T-helper 1 cell treated with Interleukin-12 subunit alpha and Interleukin-12 subunit beta and Interleukin-4 antibody, amounts not matched to agents 30 μg/mL and 1 μg/mL, for 36 hours (primary cell): Measurements from ENCODE around the gene GALNT6.
"Not testable (repeated sequence)": the region's sequence is repeated elsewhere in the genome, so short reads cannot be mapped to it uniquely, and the experiment has no call there.

Experiments used
- H3K27ac Mint-ChIP-seq: one replicate; pipeline ENCODE4 v1.8.0; 2021; ENCODE audit warnings: mild to moderate bottlenecking, mixed read lengths
- H3K27me3 Mint-ChIP-seq: one replicate; pipeline ENCODE4 v1.8.0; 2021; ENCODE audit warnings: low read depth, mixed read lengths
- H3K36me3 Mint-ChIP-seq: one replicate; pipeline ENCODE4 v1.8.0; 2021; ENCODE audit warnings: low read depth, mixed read lengths
- H3K4me1 Mint-ChIP-seq: one replicate; pipeline ENCODE4 v1.8.0; 2021; ENCODE audit warnings: low read depth, mixed read lengths
- H3K4me3 Mint-ChIP-seq: one replicate; pipeline ENCODE4 v1.8.0; 2021; ENCODE audit warnings: mild to moderate bottlenecking, moderate library complexity, mixed read lengths
- H3K9me3 Mint-ChIP-seq: one replicate; pipeline ENCODE4 v1.8.0; 2021; ENCODE audit warnings: mixed read lengths

GALNT6 gene

GRCh38 chr12:51341251-51342007, 49.8 kb downstream of the GALNT6 start:
- Mint-ChIP-seq H3K4me3 (no peak overlapping the region), H3K27ac (peak overlapping the region; percentile 14), H3K4me1 (peaks cover 15% of the 10 kb centered on the region), H3K27me3 (peaks cover 5% of the 10 kb centered on the region), H3K9me3 (no peaks in the 10 kb centered on the region), H3K36me3 (no peaks in the 10 kb centered on the region)

GRCh38 chr12:51339750-51340149, 51.5 kb downstream of the GALNT6 start:
- H3K27ac Mint-ChIP-seq: no peak overlapping the region
- peaks cover 5% of the 10 kb centered on the region for H3K27me3 Mint-ChIP-seq
- H3K4me3 Mint-ChIP-seq: no peak overlapping the region
- no peaks in the 10 kb centered on the region for H3K36me3 Mint-ChIP-seq
- H3K4me1 Mint-ChIP-seq: peaks cover 13% of the 10 kb centered on the region
- no peaks in the 10 kb centered on the region for H3K9me3 Mint-ChIP-seq

GRCh38 chr12:51337336-51337735, 53.9 kb downstream of the GALNT6 start:
- not testable (repeated sequence) for H3K36me3 Mint-ChIP-seq, H3K4me3 Mint-ChIP-seq, H3K27me3 Mint-ChIP-seq, H3K9me3 Mint-ChIP-seq, H3K27ac Mint-ChIP-seq
- H3K4me1 Mint-ChIP-seq: peaks cover 13% of the 10 kb centered on the region

GRCh38 chr12:51335931-51336330, 55.3 kb downstream of the GALNT6 start:
- Mint-ChIP-seq H3K27me3 (no peaks in the 10 kb centered on the region), H3K36me3 (no peaks in the 10 kb centered on the region), H3K4me3 (no peak overlapping the region), H3K4me1 (peaks cover 7% of the 10 kb centered on the region), H3K27ac (no peak overlapping the region), H3K9me3 (no peaks in the 10 kb centered on the region)

GRCh38 chr12:51334764-51335163, 56.4 kb downstream of the GALNT6 start:
- Mint-ChIP-seq H3K4me1 (peaks cover 14% of the 10 kb centered on the region), H3K27ac (no peak overlapping the region), H3K36me3 (no peaks in the 10 kb centered on the region), H3K4me3 (no peak overlapping the region), H3K27me3 (no peaks in the 10 kb centered on the region), H3K9me3 (no peaks in the 10 kb centered on the region)

GRCh38 chr12:51333536-51333935, 57.7 kb downstream of the GALNT6 start:
- Mint-ChIP-seq H3K4me3 (no peak overlapping the region), H3K27me3 (no peaks in the 10 kb centered on the region), H3K36me3 (no peaks in the 10 kb centered on the region), H3K9me3 (no peaks in the 10 kb centered on the region), H3K4me1 (peaks cover 21% of the 10 kb centered on the region), H3K27ac (no peak overlapping the region)

- no peaks in the 10 kb centered on the region for H3K9me3 Mint-ChIP-seq
- no peaks in the 10 kb centered on the region for H3K27me3 Mint-ChIP-seq
- H3K4me3 Mint-ChIP-seq: peak overlapping the region; percentile 63
- H3K36me3 Mint-ChIP-seq: peaks cover 1% of the 10 kb centered on the region
- peaks cover 42% of the 10 kb centered on the region for H3K4me1 Mint-ChIP-seq
- peak overlapping the region; percentile 91 for H3K27ac Mint-ChIP-seq
These were observed 61.0 kb downstream of the GALNT6 start for GRCh38 chr12:51330186-51330585.

GRCh38 chr12:51329742-51330141, 61.5 kb downstream of the GALNT6 start:
- Mint-ChIP-seq H3K9me3 (no peaks in the 10 kb centered on the region), H3K4me1 (peaks cover 45% of the 10 kb centered on the region), H3K27me3 (no peaks in the 10 kb centered on the region), H3K4me3 (peak overlapping the region; percentile 63), H3K36me3 (peaks cover 1% of the 10 kb centered on the region), H3K27ac (peak overlapping the region; percentile 91)

- Mint-ChIP-seq H3K27ac (peak overlapping the region; percentile 91), H3K4me3 (peak overlapping the region; percentile 63), H3K36me3 (peaks cover 2% of the 10 kb centered on the region), H3K9me3 (no peaks in the 10 kb centered on the region), H3K4me1 (peaks cover 48% of the 10 kb centered on the region), H3K27me3 (no peaks in the 10 kb centered on the region)
These were observed 62.6 kb downstream of the GALNT6 start for GRCh38 chr12:51328587-51328986.

- no peaks in the 10 kb centered on the region for H3K9me3 Mint-ChIP-seq
- H3K4me3 Mint-ChIP-seq: peak overlapping the region; percentile 56
- H3K27me3 Mint-ChIP-seq: no peaks in the 10 kb centered on the region
- H3K27ac Mint-ChIP-seq: peak overlapping the region; percentile 91
- peaks cover 59% of the 10 kb centered on the region for H3K4me1 Mint-ChIP-seq
- peaks cover 17% of the 10 kb centered on the region for H3K36me3 Mint-ChIP-seq
These were observed 64.3 kb downstream of the GALNT6 start for GRCh38 chr12:51326698-51327439.

- H3K4me3 Mint-ChIP-seq: peak overlapping the region; percentile 53
- H3K9me3 Mint-ChIP-seq: no peaks in the 10 kb centered on the region
- H3K27me3 Mint-ChIP-seq: no peaks in the 10 kb centered on the region
- peak overlapping the region; percentile 84 for H3K27ac Mint-ChIP-seq
- H3K36me3 Mint-ChIP-seq: peaks cover 25% of the 10 kb centered on the region
- H3K4me1 Mint-ChIP-seq: peaks cover 69% of the 10 kb centered on the region
These were observed 66.3 kb downstream of the GALNT6 start for GRCh38 chr12:51324953-51325352.

- Mint-ChIP-seq H3K9me3 (no peaks in the 10 kb centered on the region), H3K4me3 (peak within 1 kb of the TSS; percentile 88), H3K27ac (peak within 1 kb of the TSS; percentile 95), H3K4me1 (peaks cover 70% of the 10 kb centered on the region), H3K36me3 (peaks cover 26% of the 10 kb centered on the region), H3K27me3 (no peaks in the 10 kb centered on the region)
These were observed 67.0 kb downstream of the GALNT6 start, which contains the start of gene BIN2 for GRCh38 chr12:51323966-51324895. Gene BIN2 (minus strand): TSS chr12:51324174. CDS start chr12:51324102, 72 bp downstream.

GRCh38 chr12:51323317-51323960, 67.8 kb downstream of the GALNT6 start:
- Mint-ChIP-seq H3K9me3 (no peaks in the 10 kb centered on the region), H3K4me1 (peaks cover 71% of the 10 kb centered on the region), H3K27ac (peak overlapping the region; percentile 95), H3K27me3 (no peaks in the 10 kb centered on the region), H3K4me3 (peak overlapping the region; percentile 88), H3K36me3 (peaks cover 30% of the 10 kb centered on the region)

GRCh38 chr12:51322452-51322851, 68.8 kb downstream of the GALNT6 start:
- Mint-ChIP-seq H3K27ac (peak overlapping the region; percentile 95), H3K4me3 (peak overlapping the region; percentile 88), H3K4me1 (peaks cover 68% of the 10 kb centered on the region), H3K36me3 (peaks cover 33% of the 10 kb centered on the region), H3K9me3 (no peaks in the 10 kb centered on the region), H3K27me3 (no peaks in the 10 kb centered on the region)
